Limb (tissue), 2 donors: ENCODE results near the gene REPIN1.
A peak's percentile ranks its signal among the peaks of the same experiment; 100 is the strongest.

Experiments used
- DNase-seq, 2 donors: peaks; one replicate each; pipeline ENCODE4 v3.0.0-alpha.2; 2016; ENCODE audit errors: extremely low spot score in 2 of 2

Gene REPIN1

GRCh38 chr7:150368096-150368883 lies at the start of gene REPIN1:
TSS of gene REPIN1 (plus strand) at chr7:150368822. CDS start at chr7:150369712, 890 bp downstream.
- peak; percentile 86 to 95 for DNase-seq

DNA sequence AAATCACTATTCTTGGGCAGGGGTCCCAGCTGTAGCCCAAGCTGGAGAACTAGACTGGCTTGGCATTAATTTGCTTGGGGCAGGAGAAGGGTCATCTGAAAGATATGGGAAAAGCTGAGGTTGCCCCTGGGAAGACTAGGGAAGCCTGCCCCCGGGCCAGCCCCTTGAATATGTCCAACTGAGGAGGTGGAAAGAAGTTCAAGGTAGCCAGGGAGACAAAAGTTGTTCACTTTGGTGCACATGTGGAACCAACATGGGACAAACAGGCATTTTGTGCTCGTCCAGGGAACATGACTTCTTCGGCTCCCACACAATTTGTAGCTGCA lies 46.9 kb upstream of the REPIN1 start:
- no peak for DNase-seq

DNA sequence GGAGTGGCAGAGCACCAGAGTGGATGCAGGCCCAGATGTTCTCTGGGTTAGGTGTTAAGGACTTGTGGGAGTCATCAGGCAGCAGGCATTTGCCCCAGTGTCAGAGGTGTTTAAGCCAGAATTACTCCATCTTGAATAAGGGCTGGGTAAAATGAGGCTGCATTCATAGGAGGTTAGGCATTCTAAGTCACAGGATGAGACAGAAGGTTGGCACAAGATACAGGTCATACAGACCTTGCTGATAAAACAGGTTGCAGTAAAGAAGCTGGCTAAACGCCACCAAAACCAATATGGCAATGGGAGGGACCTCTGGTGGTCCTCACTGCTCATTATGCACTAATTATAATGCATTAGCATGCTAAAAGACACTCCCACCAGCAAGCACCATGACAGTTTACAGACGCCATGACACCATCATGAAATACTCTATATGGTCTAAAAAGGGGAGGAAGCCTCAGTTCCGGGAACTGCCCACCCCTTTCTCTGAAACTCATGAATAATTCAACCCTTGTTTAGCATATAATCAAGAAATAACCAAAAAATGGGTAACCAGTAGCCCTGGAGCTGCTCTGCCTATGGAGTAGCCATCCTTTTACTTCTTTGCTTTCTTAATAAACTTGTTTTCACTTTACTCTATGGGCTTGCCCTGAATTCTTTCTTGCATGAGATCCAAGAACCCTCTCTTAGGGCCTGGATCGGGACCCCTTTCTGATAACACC lies 46.3 kb upstream of the REPIN1 start:
- no peak for DNase-seq

- DNase-seq: peak in 1 of 2 donors; percentile 85
Observed at GRCh38 chr7:150322833-150323681, 45.6 kb upstream of the REPIN1 start, which contains the start of the genes ACTR3C and LRRC61. TSS of gene ACTR3C (minus strand) at chr7:150323545. CDS start at chr7:150295296, 28,249 bp downstream. TSS of gene LRRC61 (plus strand) at chr7:150323355. CDS start at chr7:150336862, 13,507 bp downstream.

GRCh38 chr7:150323682-150324372 lies 44.8 kb upstream of the REPIN1 start:
- no peak for DNase-seq

DNA sequence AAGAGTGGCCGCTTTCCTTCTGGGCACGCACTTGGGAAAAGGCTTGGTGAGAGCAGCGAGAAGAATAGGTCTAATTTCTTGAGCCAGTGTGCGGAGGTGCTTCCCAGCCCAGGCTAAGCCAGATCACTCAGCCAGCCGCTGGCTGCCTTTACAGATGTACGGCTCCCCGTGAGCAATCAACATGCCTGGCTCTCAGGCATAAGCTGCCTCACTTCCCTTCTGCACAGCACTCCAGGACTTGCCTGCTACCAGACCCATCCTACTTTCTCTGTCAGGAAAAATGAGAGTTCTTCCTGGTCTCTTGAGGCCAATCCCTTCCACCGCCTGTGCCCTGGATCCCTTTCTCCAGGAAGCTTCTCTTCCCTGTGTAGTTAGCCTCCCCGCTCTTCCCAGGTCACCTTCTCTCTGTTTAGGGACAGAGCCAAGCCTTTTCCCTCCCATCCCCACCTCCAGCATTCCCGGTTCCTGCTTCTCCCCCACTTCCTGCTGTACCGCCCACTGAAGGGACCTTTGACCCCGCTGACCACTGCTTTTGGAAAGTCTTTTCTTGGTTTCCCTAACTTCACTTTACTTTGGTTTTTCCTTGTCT lies 44.2 kb upstream of the REPIN1 start:
- no peak for DNase-seq

DNA sequence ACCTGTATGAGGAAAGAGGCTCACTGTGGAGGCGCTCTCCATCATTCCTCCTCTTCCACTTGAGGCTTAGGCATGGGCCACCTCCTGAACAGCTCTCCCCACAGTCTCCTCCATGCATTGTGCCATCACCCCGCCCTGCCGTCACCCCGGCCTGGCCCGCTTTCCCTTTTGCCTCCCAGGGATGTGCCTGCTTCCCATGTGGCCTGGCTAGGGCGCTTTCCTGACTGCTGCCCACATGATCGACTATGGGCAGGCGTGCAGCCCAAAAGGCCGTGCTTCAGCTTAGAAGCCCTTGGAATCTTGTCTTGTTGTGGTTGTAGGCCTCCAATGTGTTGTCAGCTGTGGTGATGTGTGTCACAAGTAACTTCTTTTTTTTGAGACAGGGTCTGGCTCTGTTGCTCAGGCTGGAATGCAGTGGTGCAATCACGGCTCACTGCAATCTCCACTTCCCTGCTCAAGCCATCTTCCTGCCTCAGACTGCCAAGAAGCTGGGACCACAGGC lies 43.5 kb upstream of the REPIN1 start:
- no peak for DNase-seq

DNA sequence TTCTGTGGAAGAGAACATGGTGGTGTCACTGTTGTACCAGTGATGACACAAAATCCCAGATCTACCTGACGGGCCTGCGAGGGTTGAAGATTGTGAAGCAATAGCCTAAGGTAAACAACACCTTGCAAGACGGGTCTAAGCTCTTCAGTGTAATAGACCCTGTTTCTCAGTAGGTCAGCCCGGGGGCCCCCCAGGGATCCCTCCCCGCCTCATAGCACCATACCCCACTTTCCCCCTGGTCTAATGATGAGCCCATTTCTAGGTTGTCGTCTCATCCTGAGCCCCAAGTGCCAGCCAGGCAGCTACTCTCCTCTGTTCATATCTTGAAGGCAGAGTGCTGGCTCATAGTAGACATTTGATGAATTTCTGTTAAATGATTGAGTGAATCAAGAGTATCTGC lies 42.7 kb upstream of the REPIN1 start:
- no peak for DNase-seq

GRCh38 chr7:150326657-150327268 lies 41.9 kb upstream of the REPIN1 start:
- DNase-seq: no peak

- DNase-seq: no peak
Observed at GRCh38 chr7:150327308-150327707, 41.3 kb upstream of the REPIN1 start.

DNA sequence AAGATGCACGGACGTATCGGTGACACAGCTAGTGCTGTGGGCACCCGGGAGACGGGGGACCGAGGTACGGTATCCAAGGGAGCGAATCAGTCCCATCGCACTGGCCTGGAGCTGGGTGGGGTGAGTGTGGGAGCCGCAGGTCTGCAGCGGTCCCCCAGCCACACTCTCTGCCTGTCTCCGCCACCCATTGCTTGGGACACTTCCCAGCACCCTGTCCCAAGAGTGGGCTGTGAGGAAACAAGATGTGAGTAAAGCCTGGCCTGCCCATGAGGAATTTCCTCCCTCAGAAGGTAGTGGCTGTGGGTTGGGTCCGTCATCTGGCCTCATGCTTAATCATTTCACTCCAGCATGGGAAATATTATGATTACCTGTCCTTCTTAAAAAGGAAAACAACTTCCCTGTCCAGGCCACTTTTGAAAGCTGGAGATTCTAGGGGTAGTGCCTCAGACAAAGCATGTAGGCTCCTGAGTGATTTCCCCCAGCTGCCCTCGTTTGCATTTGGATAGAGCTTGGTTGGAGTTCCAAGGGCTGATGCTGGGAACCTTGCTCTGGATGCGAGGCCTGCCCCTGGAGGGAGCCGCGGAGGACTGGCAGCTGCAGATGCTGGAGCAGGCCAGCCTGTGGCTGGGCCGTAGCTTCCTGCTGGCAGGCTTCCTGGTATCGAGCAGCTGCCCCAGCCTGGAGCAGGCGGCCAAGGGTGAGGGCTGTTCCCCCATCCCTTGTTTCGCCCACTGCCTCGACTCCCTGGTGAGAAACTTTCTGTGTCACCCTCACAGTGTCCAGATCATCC lies 39.1 kb upstream of the REPIN1 start:
- no peak for DNase-seq

DNA sequence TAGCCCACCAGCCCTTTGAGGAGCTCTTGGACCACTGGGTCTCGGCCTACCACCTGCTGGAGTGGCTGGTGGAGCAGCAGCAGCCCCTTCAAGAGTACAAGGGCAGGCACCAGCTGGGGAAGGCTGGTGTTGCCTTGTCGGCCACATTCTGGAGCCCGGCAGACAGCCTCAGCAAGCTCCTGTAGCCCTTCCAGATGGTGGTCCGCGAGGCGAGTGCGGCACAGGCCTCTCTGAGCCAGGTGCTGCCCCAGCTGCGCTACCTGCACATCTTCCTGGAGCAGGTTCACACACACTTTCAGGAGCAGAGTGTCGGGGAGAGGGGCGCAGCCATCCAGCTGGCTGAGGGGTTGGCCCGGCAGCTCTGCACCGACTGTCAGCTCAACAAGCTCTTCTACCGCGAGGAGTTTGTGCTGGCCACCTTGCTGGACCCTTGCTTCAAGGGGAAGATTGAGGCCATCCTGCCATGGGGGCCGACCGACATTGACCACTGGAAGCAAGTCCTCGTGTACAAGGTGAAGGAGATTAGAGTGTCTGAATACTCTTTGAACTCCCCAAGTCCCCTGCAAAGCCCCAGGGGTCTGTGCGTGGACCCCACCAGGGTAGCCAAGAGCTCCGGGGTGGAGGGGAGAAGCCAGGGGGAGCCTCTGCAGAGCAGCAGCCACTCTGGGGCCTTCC lies 38.3 kb upstream of the REPIN1 start:
- no peak for DNase-seq

GRCh38 chr7:150332852-150333635 lies 35.6 kb upstream of the REPIN1 start:
- DNase-seq: no peak

- no peak for DNase-seq
Observed at GRCh38 chr7:150333659-150334058, 35.0 kb upstream of the REPIN1 start.

DNA sequence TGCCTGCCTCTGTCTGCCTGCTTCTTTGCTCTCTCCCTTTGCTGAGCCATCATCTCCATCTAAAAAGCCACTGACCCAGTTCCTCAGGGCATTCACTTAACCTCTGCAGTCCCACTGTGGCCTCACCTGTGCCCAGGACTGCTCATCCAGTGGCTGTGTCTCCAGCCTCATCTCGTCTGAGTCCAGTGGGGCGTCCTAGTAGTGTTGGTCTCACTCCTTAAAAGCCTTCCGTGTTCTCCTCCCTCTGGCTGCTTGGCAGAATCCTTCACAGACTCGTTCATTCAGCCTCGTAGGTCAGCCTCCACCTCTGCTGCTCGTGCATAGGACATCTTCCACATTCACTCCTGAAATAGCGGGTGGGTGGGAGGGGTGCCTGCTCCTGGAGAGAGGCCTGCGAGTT lies 34.5 kb upstream of the REPIN1 start:
- DNase-seq: no peak

- DNase-seq: no peak
Observed at GRCh38 chr7:150335108-150335773, 33.4 kb upstream of the REPIN1 start.

- no peak for DNase-seq
Observed at GRCh38 chr7:150335774-150336112, 32.9 kb upstream of the REPIN1 start.

DNA sequence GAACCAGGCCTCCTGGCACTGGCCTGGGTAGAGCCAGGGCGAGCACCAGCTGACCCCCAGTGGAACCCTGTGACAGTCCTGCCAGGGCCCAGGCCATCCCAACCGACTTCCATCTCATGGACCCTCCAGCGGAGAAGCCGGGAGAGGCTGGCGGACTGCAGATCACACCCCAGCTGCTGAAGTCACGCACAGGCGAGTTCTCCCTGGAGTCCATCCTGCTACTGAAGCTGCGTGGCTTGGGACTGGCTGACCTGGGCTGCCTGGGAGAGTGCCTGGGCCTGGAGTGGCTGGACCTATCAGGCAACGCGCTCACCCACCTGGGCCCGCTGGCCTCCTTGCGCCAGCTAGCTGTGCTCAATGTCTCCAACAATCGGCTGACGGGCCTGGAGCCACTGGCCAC lies 31.9 kb upstream of the REPIN1 start:
- DNase-seq: no peak
